Panc1 (cell line): ENCODE measurements around the gene PABPN1L. TPM values are rescaled to one million over a fixed set of nuclear protein-coding genes. Genes with fewer than 3 reads are reported as not detected.

ENCODE experiments used
- ATAC-seq: fragments of 200-7000 bp; cut with Tn5 transposase; 2 replicates; pipeline ENCODE4 v1.9.1; 2020; ENCODE audit warnings: mild to moderate bottlenecking, moderate library complexity
- BruUV-seq: library from RNA; stranded (reverse); fragments of 400-500 nt; replicated peaks from 2 replicates; lab custom pipeline; 2021; lab: Mats Ljungman, UMichigan
- CTCF ChIA-PET: fragments of 300-600 bp; sonication (Branson Sonifier 250); formaldehyde crosslinking; loops from one replicate; lab custom pipeline; 2022; ENCODE audit warnings: antibody characterized with exemption; lab: Charles Lee
- POLR2A ChIA-PET: fragments of 300-600 bp; sonication (Branson Sonifier 250); formaldehyde crosslinking; loops from one replicate; lab custom pipeline; 2022; ENCODE audit warnings: antibody characterized with exemption; lab: Charles Lee
- DNase-seq: peaks from one replicate; pipeline ENCODE4 v3.0.0-alpha.2; 2010; ENCODE audit warnings: low read depth, low spot score
- H3K27ac ChIP-seq: 2 replicates; pipeline ENCODE4 v1.5.1; 2011; ENCODE audit warnings: mild to moderate bottlenecking, low read length, inconsistent platforms
- H3K27me3 ChIP-seq: fragments of 200-500 bp; sonication (Bioruptor generic); 2 replicates; pipeline ENCODE4 v1.6.0; 2014; ENCODE audit warnings: low read length, inconsistent platforms; ENCODE audit not compliant: control insufficient read depth, insufficient read depth
- H3K36me3 ChIP-seq: fragments of 200-500 bp; sonication (Bioruptor generic); 2 replicates; pipeline ENCODE4 v1.5.1; 2014; ENCODE audit warnings: inconsistent platforms, mild to moderate bottlenecking, low read length, moderate library complexity; ENCODE audit not compliant: control insufficient read depth, insufficient read depth
- H3K4me1 ChIP-seq: 2 replicates; pipeline ENCODE4 v1.5.1; 2011; ENCODE audit warnings: inconsistent platforms, mild to moderate bottlenecking, low read length, moderate library complexity; ENCODE audit not compliant: control insufficient read depth, insufficient read depth
- H3K4me3 ChIP-seq, 2 experiments: 2 replicates each; pipeline ENCODE4 v1.5.1; 2011 to 2012; ENCODE audit warnings: low read depth in 2 of 2, low read length in 2 of 2, mild to moderate bottlenecking in 2 of 2, inconsistent platforms in 1 of 2, moderate library complexity in 1 of 2
- H3K9me3 ChIP-seq: fragments of 200-500 bp; sonication (Bioruptor generic); 2 replicates; pipeline ENCODE4 v1.5.1; 2014; ENCODE audit warnings: low read depth, mild to moderate bottlenecking, inconsistent platforms, low read length, moderate library complexity; ENCODE audit not compliant: control insufficient read depth, insufficient read depth
- POLR2AphosphoS5 ChIP-seq: IDR thresholded peaks from 2 replicates; pipeline ENCODE4 v1.6.1; 2012; ENCODE audit warnings: mild to moderate bottlenecking, low read depth, low read length, moderate library complexity
- SIN3A ChIP-seq: IDR thresholded peaks from 2 replicates; pipeline ENCODE4 v1.6.1; 2012; ENCODE audit warnings: low read depth, mild to moderate bottlenecking, low read length, moderate library complexity, borderline replicate concordance; ENCODE audit not compliant: insufficient read depth
- TCF7L2 ChIP-seq: IDR thresholded peaks from 2 replicates; pipeline ENCODE4 v1.6.1; 2011; ENCODE audit warnings: mild to moderate bottlenecking, low read depth, low read length, inconsistent platforms
- in situ Hi-C: cut with HindIII; loops from 2 replicates; pipeline ENCODE4 v1.10.0; 2016; ENCODE audit warnings: low sequenced_read_pairs, low pct_unique_long_range_greater_than_20kb
- intact Hi-C: fragments of 100-400 bp; cut with micrococcal nuclease; formaldehyde crosslinking; loops from one replicate; pipeline ENCODE4 v1.10.0; 2022; ENCODE audit not compliant: unreplicated experiment
- total RNA-seq: library from RNA; stranded (reverse); gene quantifications from one replicate; pipeline ENCODE4 v1.2.1, GENCODE V29; 2021; ENCODE audit not compliant: unreplicated experiment
- TF ChIP-seq, protein P1 (sequence below): fragments of 450-650 bp; IDR thresholded peaks from 2 replicates; pipeline ENCODE4 v1.5.1; 2017; ENCODE audit warnings: mild to moderate bottlenecking
- TF ChIP-seq, protein P2 (sequence below), 2 experiments: IDR thresholded peaks; 2 replicates each; pipeline ENCODE4 v1.6.1; 2011 to 2012; ENCODE audit warnings: low read depth in 2 of 2, control low read depth in 1 of 2, low read length in 1 of 2, mild to moderate bottlenecking in 1 of 2, moderate library complexity in 1 of 2; ENCODE audit not compliant: insufficient read depth in 1 of 2

The PABPN1L gene
- total RNA-seq, 1 experiment from 2014 or later = not detected

DNA sequence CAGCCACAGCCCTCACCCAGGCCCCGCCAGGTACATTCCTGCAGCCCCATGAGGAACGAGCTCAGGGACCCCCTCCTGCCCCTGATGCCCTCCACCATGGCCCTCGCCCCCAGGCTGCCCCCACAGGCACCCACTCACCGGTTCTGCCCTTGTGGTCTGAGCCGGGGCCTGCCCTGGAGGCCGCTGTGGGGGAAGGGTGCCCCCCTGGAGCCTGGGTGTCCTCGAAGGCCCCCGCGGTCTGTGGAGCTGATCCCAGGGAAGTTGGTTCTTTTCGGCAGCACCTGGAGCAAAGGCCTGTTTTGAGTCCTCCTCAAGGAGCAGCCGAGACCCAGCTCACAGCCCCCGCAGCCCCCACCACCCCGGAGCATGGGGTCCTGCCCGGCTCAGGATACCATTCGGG, 2.4 kb downstream of the PABPN1L start:
- CTCF ChIA-PET = no interaction called here
- intact Hi-C loops = no loop called here

DNA sequence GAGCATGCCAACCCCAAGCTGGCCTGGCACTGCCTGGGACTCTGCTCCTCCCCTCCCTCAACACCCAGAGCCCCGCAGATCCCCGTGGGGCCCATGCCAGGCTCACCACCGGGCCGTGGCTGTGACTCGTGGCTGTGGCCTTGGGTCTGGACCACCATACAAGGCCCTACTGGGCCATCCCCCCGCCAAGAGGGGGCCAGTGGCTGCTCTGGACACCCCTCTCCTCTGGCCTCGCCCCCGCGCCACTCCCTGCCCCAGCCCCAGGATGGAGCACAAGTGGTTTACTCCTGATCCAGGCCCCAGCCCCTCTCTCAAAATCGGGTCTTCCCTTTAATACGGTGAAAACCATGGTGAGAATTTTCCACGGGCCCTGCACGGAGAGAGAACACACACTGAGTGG, 3.0 kb downstream of the PABPN1L start:
- Histone ChIP-seq H3K27ac (no peak overlapping the region), H3K27me3 (no peaks in the 10 kb centered on the region), H3K4me3 (no peak overlapping the region), H3K36me3 (no peaks in the 10 kb centered on the region), H3K4me1 (no peaks in the 10 kb centered on the region), H3K9me3 (no peaks in the 10 kb centered on the region)
- ChIA-PET POLR2A (no interaction called here), CTCF (no interaction called here)
- BruUV-seq = no TSS peak
- in situ Hi-C loops = no loop called here
- DNase-seq = no peak
- no peak for ATAC-seq
- intact Hi-C loops = no loop called here
- no peak for TF ChIP-seq SIN3A
- no peak for TF ChIP-seq POLR2AphosphoS5

More for the DNA sequence above, 2.4 kb downstream of the PABPN1L start:
- no peaks in the 10 kb centered on the region for H3K27me3 ChIP-seq
- no TSS peak for BruUV-seq
- no peak overlapping the region for H3K27ac ChIP-seq
- H3K9me3 ChIP-seq = no peaks in the 10 kb centered on the region
- no peaks in the 10 kb centered on the region for H3K4me1 ChIP-seq
- in situ Hi-C loops = no loop called here
- H3K36me3 ChIP-seq = no peaks in the 10 kb centered on the region
- DNase-seq (no peak), ATAC-seq (no peak)
- no peak overlapping the region for H3K4me3 ChIP-seq
- no peak for TF ChIP-seq POLR2AphosphoS5
- TF ChIP-seq, protein P1, sequence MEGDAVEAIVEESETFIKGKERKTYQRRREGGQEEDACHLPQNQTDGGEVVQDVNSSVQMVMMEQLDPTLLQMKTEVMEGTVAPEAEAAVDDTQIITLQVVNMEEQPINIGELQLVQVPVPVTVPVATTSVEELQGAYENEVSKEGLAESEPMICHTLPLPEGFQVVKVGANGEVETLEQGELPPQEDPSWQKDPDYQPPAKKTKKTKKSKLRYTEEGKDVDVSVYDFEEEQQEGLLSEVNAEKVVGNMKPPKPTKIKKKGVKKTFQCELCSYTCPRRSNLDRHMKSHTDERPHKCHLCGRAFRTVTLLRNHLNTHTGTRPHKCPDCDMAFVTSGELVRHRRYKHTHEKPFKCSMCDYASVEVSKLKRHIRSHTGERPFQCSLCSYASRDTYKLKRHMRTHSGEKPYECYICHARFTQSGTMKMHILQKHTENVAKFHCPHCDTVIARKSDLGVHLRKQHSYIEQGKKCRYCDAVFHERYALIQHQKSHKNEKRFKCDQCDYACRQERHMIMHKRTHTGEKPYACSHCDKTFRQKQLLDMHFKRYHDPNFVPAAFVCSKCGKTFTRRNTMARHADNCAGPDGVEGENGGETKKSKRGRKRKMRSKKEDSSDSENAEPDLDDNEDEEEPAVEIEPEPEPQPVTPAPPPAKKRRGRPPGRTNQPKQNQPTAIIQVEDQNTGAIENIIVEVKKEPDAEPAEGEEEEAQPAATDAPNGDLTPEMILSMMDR = no peak
- TF ChIP-seq SIN3A = no peak
- no peak for TF ChIP-seq TCF7L2
- TF ChIP-seq, protein P2, sequence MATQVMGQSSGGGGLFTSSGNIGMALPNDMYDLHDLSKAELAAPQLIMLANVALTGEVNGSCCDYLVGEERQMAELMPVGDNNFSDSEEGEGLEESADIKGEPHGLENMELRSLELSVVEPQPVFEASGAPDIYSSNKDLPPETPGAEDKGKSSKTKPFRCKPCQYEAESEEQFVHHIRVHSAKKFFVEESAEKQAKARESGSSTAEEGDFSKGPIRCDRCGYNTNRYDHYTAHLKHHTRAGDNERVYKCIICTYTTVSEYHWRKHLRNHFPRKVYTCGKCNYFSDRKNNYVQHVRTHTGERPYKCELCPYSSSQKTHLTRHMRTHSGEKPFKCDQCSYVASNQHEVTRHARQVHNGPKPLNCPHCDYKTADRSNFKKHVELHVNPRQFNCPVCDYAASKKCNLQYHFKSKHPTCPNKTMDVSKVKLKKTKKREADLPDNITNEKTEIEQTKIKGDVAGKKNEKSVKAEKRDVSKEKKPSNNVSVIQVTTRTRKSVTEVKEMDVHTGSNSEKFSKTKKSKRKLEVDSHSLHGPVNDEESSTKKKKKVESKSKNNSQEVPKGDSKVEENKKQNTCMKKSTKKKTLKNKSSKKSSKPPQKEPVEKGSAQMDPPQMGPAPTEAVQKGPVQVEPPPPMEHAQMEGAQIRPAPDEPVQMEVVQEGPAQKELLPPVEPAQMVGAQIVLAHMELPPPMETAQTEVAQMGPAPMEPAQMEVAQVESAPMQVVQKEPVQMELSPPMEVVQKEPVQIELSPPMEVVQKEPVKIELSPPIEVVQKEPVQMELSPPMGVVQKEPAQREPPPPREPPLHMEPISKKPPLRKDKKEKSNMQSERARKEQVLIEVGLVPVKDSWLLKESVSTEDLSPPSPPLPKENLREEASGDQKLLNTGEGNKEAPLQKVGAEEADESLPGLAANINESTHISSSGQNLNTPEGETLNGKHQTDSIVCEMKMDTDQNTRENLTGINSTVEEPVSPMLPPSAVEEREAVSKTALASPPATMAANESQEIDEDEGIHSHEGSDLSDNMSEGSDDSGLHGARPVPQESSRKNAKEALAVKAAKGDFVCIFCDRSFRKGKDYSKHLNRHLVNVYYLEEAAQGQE (IDR thresholded peaks at IDR 0.05; ENCODE audit: insufficient read depth in 1 of 2, low read depth in 2 of 2, low read length in 1 of 2) = no peak
- POLR2A ChIA-PET = interaction anchor here (0.6 kb wide), 2 partner anchors 7 to 58 kb away, joined by 3 to 4 read pairs; partner anchors contain the start of genes GALNS and TRAPPC2L

DNA sequence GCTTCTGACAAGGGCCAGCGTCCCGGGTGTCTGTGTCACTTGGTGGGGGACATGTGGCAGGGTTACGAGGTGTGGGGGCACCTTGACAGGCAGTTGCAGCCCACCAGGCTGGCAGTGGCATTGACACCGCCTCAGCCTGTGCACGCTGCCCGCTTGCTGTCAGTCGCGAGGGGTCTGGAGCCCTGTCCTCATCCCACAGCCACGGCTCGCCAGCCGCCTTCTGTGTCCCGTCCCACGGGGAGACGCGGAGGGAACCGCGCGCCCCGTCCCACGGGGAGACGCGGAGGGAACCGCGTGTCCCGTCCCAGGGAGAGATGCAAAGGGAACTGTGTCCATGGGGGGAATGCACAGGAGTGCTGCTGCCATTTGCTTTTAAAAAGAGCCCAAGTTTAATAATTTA, 3.5 kb downstream of the PABPN1L start:
- Histone ChIP-seq H3K27me3 (no peaks in the 10 kb centered on the region), H3K4me3 (no peak overlapping the region), H3K27ac (no peak overlapping the region), H3K4me1 (no peaks in the 10 kb centered on the region), H3K36me3 (no peaks in the 10 kb centered on the region; the same call in 1 of the 2 replicates), H3K9me3 (no peaks in the 10 kb centered on the region)
- no TSS peak for BruUV-seq
- POLR2A ChIA-PET = no interaction called here
- CTCF ChIA-PET = no interaction called here
- DNase-seq (no peak), ATAC-seq (no peak)
- intact Hi-C loops = no loop called here
- in situ Hi-C loops = no loop called here
- TF ChIP-seq, protein P1 = no peak
- no peak for TF ChIP-seq SIN3A
- TF ChIP-seq TCF7L2 = no peak
- TF ChIP-seq POLR2AphosphoS5 = no peak
- TF ChIP-seq, protein P2 (IDR thresholded peaks at IDR 0.05; ENCODE audit: insufficient read depth in 1 of 2, low read depth in 2 of 2, low read length in 1 of 2) = no peak
